CD4-positive, alpha-beta T cell treated with Interleukin-4 for 4 hours (primary cell): ENCODE measurements around the gene DIRAS3.
"Not testable (repeated sequence)": the region's sequence is repeated elsewhere in the genome, so short reads cannot be mapped to it uniquely, and the experiment has no call there.

Experiments used
- DNase-seq: peaks from one replicate; pipeline ENCODE4 v3.0.0-alpha.2; 2020

DIRAS3 gene

GRCh38 chr1:68049941-68050878 is at the start of gene DIRAS3:
TSS of gene DIRAS3 (minus strand) at chr1:68050627. CDS start at chr1:68047297, 3,330 bp downstream.
- no peak for DNase-seq

DNA sequence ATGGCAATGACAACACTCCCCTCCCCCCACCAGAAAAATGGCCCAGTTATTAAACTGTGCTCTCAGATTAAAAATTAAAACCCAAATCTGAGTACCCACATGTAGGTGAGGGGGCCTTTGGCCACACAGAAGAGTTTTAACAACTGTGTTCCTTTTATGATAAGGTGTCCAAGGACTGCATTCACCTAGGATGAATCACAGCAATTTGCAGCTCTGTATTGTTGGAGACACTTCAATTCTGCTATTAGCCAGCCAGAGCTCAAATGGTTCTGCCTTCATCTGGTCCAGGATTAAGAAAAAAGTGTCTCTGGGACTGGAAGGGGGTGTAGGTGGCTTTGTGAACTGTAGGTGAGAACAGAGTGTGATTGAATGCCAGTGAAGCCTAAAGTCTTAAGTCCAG is 43.3 kb upstream of the DIRAS3 start:
- no peak for DNase-seq

DNA sequence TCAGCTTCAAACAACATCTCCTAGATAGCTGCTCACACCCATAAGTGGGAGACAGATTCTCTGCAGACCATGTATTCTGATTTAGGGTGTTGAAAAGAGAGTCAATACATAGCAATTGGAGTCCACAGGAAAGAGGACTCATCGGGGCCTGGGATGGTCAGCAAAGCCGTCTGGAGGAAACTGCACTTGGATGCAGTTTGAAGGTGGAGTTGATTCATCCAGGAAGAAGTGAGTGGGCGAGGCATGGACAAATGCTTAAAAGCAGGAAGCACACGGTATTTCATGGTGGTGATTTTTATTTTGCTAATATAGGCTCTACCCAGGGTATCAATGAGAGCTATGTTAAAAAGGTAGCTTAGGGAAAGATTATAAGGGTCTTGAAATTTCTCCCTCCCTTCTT is 36.8 kb upstream of the DIRAS3 start:
- no peak for DNase-seq

- DNase-seq = no peak
Measured at GRCh38 chr1:68085752-68086151, 35.3 kb upstream of the DIRAS3 start.

GRCh38 chr1:68083686-68084085 is 33.3 kb upstream of the DIRAS3 start:
- no peak for DNase-seq

GRCh38 chr1:68081775-68082283 is 31.4 kb upstream of the DIRAS3 start:
- DNase-seq = no peak

DNA sequence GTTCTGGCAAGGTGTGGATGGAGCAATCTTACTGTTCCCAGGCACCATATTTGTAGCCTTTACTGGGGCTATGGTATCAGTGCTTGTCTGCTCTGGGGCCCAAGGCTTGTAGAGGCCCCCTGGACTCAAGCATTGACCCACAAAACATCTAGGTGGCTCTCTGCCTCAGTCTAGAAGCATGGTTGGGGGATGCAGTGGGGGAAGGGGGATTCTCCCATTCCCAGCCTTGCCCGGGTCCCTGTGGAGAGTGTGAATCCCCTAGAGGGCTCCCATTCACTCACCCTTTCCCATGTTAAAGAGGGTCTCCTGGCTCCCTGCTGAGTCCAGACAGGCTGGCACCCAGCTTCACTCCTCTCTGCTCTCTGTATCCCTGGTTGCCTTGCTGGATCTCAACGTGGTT is 28.2 kb upstream of the DIRAS3 start:
- no peak for DNase-seq

- no peak for DNase-seq
Measured at GRCh38 chr1:68074472-68074871, 24.0 kb upstream of the DIRAS3 start.

- DNase-seq = no peak
Measured at GRCh38 chr1:68065766-68066165, 15.3 kb upstream of the DIRAS3 start.

DNA sequence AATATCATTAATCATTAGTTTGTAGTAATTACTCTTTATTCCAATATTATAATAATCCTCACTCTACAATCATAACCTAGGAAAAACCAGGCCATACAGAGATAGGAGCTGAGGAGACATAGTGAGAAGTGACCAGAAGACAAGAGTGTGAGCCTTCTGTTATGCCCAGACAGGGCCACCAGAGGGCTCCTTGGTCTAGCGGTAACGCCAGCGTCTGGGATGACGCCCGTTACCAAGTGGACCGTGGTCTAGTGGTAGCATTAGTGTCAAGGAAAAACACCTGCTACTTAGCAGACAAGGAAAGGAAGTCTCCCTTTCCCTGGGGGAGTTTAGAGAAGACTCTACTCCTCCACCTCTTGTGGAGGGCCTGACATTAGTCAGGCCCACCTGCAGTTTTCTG is 7.6 kb upstream of the DIRAS3 start:
- not testable (repeated sequence) for DNase-seq

DNA sequence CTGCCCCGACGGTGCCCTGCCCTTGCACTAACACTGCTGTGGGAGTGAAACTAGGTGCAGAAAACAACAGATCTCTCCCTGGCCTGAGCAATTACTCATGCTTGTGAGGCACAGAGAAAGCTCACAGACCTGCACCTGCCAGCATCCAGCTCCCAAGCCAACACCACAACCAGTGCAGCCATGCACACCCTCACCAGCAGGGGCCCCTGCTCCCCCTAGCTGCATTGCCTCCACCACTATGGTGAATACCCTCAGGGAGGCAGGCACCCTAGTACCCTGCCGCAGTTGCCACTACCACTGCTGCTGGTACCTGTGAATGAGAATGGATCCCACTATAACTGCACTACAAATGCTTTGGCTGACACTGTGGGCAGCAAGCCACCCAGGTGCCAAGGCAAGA is 7.1 kb upstream of the DIRAS3 start:
- no peak for DNase-seq

GRCh38 chr1:68057050-68057449 is 6.6 kb upstream of the DIRAS3 start:
- no peak for DNase-seq

GRCh38 chr1:68051475-68051874 is 1.0 kb upstream of the DIRAS3 start:
- no peak for DNase-seq

GRCh38 chr1:68047659-68048026 is 2.8 kb downstream of the DIRAS3 start:
- DNase-seq = no peak

- no peak for DNase-seq
Measured at GRCh38 chr1:68046885-68047658, 3.4 kb downstream of the DIRAS3 start.

DNA sequence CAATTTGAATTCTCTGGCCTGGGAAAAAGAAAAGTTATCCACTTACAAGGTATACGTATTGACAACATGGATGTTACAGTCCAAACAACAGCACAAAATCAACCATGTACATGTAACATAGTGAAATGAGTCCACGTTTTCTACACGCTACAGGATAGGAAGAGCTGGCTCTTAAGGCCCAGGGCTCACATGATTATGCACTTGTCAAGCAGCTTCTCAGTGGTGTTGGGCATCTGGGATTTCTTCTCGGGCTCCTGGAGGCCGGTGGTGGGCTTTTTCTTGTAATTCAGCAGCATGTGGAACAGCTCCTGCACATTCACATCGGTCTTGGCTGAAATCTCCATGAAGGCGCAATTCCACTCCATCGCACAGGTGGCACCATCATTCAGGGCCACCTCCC is 4.0 kb downstream of the DIRAS3 start:
- no peak for DNase-seq

GRCh38 chr1:68045511-68046180 is 4.8 kb downstream of the DIRAS3 start:
- DNase-seq = no peak

DNA sequence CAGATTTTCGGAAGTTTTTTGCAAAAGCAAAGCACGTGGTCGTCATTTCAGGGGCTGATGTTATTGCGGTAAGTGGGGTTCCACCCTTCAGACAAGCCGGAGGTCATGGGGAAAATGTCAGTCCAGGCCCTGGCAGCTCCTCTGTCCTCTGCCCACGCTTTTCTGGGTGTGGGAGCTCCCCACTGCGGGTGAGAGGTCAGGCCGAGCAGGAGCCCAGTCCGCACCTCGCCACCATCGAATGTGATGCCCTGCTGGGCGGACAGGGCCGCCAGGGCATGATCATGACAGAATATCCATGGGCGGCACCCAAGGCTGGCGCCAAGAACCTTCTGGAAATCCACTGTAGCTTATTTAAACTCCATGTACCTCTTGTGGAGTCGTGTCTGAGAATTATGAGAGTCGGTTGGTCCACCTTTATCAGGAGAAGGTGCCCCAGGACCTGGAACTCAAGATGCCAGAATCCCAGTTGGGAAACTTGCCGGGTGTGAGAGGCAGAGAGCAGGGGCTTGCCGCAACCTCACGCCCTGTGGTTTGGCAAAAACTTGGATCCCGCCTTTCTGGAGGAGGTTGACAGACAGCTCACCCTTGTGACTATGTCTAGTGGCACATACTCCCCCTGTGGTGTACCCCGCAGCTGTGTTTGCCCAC is 6.9 kb downstream of the DIRAS3 start:
- DNase-seq = no peak

- DNase-seq = no peak
Measured at GRCh38 chr1:68036946-68037345, 13.5 kb downstream of the DIRAS3 start.

- DNase-seq = no peak
Measured at GRCh38 chr1:68029444-68029843, 21.0 kb downstream of the DIRAS3 start.

GRCh38 chr1:68028566-68028965 is 21.9 kb downstream of the DIRAS3 start:
- DNase-seq = no peak

- no peak for DNase-seq
Measured at GRCh38 chr1:68024635-68025338, 25.6 kb downstream of the DIRAS3 start.
